WI38 (cell line): ENCODE measurements around the gene DNM3.
A peak's percentile ranks its signal among the peaks of the same experiment; 100 is the strongest.

ENCODE experiments used
- H3K4me3 ChIP-seq: 2 replicates; pipeline ENCODE4 v1.5.1; 2011; ENCODE audit warnings: low read depth, mild to moderate bottlenecking, control low read depth, low read length
- CTCF ChIP-seq: IDR thresholded peaks from 2 replicates; pipeline ENCODE4 v1.5.1; 2012; ENCODE audit warnings: low read depth, mild to moderate bottlenecking, control low read depth, low read length

The DNM3 gene

DNA sequence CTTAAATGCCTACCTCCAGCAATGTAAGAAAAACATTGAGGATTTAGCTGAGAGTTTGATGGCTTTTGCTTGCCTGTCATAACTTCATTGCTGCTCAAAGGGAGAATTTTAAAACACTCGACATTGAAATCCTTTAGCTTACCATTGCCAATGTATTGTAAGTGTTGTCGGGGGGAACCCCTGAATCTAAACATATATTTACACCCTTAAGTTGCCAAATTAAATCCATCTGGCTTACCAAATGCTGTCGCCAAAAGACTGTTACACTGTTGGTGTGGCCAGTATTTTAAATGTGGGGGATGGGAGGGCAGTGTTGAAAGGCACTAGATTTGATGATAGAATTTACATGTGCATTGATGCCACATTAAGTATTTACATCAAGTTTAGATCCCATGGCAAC, 554.3 kb downstream of the DNM3 start:
- H3K4me3 ChIP-seq = no peak overlapping the region
- no peak for TF ChIP-seq CTCF

- no peak for TF ChIP-seq CTCF
Measured at GRCh38 chr1:172397221-172397620, 555.9 kb downstream of the DNM3 start.

DNA sequence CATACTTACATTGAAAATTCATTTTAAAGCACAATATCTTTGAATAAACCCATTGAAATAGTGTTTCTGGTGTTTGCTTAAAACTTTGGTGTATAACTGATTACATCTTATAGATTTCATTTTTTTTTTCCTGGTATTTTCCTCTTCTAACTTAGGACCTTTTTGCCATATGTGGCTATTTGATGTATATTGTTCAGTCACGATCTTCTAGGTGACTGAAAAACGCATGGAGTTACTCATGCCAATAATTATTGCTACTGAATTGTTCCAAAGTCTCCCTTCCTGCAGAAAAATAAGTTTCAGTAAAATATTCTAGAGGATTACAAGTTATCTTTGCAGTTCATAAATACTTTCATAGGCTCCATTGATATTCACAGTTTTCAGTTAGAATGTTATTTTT, 556.3 kb downstream of the DNM3 start:
- TF ChIP-seq CTCF = no peak
- no peak overlapping the region for H3K4me3 ChIP-seq

More at GRCh38 chr1:172397221-172397620, 555.9 kb downstream of the DNM3 start:
- no peak overlapping the region for H3K4me3 ChIP-seq

GRCh38 chr1:172398193-172398592, 556.9 kb downstream of the DNM3 start:
- H3K4me3 ChIP-seq = no peak overlapping the region

DNA sequence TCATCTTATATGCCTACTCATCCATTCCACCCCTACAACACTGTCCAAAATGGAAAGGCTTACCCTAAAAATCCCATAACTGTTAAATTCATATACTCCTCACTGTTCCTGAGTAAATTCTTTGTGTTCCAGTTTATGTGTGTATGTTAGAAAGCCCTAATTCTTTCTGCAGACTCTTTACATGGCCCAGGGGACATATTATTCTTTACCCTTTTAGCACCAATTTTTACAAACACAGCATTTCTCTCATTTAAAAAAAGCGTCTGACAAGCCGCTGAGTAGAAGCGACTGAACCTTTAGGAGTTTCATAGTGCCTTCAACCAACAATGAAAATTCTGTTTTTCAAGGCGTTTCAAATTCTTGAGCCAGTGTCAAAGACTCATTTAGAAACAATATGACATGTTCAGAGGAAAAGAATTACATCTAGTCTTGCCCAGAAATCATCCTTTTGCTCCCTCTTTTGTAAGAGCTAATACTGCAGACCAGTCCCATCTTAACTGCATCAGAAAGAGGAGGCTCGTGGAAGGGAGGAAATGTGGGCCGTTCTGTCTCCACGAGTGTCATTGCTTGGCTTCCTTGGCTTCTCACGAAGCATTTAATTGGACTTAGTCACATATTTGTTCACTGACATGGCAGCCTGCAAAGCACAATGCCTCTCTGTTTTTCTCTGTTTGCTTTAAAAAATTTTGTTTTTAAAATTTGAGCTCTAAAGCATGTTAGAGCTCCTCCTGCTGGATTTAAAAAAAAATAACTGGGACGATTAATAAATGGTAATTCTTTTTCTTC, 557.9 kb downstream of the DNM3 start:
- TF ChIP-seq CTCF = peak; percentile 27; the same call in 1 of the 2 replicates
- H3K4me3 ChIP-seq = no peak overlapping the region

More at GRCh38 chr1:172398193-172398592, 556.9 kb downstream of the DNM3 start:
- TF ChIP-seq CTCF = no peak

DNA sequence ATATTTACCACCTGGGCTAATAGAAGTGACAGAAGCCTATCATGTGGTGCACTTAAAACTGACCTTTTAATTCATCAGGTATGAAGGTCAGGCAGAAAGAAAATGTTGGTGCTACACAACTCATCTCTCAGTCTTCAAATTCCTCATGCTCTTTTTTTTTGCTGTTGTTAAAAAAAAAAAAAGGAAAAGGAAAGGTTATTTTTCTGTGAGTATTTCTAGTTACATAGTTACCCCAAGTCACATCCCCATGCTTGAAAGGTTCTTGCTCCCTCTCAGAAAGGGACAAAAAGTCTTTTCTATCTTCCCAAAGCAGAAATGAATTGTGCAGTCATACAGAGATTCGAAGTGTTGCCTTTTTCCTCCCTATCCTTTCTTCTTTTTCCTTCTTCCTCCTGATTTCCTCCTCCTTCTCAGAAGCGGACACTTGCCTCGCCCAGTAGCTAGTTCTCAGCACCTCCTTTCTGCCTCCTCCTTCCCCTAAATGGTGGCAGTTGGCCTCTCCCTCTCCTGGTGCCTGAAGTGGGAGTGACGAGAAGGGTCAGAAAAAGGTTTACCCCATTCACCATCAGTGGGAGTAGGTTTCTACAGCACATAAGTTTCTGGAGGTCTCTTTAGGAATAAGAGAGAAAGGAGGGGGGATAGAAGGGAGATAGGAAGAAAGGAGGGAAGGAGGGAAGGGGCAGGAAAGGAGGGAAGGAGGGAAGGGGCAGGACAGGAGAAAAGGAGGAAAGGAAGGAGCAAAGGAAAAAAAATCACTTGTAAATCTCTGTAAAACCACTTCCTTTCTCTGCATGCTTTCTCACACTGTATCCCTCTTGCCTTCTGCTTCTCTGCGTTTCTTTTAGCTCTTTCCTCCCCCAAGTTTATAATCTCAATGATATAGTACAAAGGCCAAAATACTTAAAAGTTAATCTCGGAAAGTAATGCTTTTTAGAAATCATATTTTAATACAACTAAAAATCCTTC, 558.7 kb downstream of the DNM3 start:
- no peak overlapping the region for H3K4me3 ChIP-seq
- TF ChIP-seq CTCF = no peak

DNA sequence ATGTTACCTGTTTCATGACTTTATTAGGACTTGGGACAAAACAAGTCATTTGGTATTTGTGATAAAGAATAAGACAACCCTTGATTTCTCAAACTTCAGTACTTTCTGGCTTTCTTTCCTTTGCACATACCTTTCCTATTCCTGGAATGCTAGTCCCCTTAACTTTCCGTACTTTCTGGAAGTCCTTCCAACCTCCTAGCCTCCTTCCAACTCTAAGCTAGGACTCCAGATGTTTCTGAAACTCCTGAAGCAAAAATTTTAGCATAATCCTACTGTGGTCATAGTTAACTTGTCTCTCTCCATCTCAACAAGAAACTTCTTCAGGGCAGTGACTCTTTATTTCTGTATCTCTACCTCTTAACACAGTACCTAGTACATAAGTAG, 559.4 kb downstream of the DNM3 start:
- no peak overlapping the region for H3K4me3 ChIP-seq
- TF ChIP-seq CTCF = no peak
